Stimulated activated CD8-positive, alpha-beta memory T cell treated with anti-CD3 and anti-CD28 coated beads, Interleukin-7, amount 100 ng/mL, for 4 hours (primary cell): ENCODE results near the gene NEO1.
"Not testable (repeated sequence)": the region's sequence is repeated elsewhere in the genome, so short reads cannot be mapped to it uniquely, and the experiment has no call there.

Experiments used
- DNase-seq, 2 donors: peaks; one replicate each; pipeline ENCODE4 v3.0.0-alpha.2; 2020; ENCODE audit warnings: low read depth in 2 of 2

Gene NEO1

GRCh38 chr15:73142802-73143762 lies 90.8 kb downstream of the NEO1 start:
- DNase-seq: no peak

GRCh38 chr15:73143763-73144155 lies 91.5 kb downstream of the NEO1 start:
- DNase-seq: no peak

- no peak for DNase-seq
These were observed 94.2 kb downstream of the NEO1 start for GRCh38 chr15:73146419-73146818.

GRCh38 chr15:73150831-73151230 lies 98.6 kb downstream of the NEO1 start:
- no peak for DNase-seq

- no peak for DNase-seq
These were observed 100.8 kb downstream of the NEO1 start for GRCh38 chr15:73153024-73153423.

DNA sequence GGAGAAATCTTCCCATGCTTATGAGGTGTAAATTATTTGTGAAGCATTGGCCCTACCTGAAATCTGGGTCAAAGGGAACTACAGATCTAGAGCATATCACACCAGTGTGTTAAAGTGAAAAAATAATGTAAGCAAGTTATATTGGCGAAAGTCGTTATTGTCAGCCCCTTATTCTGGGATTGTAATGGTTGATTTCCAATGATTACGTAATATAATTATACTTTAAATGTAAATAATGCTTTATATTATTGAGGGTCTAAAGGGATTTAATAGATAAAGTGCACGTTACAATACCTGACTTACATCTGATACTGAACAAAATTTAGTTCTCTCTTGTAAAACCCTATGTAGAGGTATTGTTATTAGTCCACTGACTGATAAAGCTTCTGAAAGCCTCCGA lies 101.2 kb downstream of the NEO1 start:
- DNase-seq: no peak

DNA sequence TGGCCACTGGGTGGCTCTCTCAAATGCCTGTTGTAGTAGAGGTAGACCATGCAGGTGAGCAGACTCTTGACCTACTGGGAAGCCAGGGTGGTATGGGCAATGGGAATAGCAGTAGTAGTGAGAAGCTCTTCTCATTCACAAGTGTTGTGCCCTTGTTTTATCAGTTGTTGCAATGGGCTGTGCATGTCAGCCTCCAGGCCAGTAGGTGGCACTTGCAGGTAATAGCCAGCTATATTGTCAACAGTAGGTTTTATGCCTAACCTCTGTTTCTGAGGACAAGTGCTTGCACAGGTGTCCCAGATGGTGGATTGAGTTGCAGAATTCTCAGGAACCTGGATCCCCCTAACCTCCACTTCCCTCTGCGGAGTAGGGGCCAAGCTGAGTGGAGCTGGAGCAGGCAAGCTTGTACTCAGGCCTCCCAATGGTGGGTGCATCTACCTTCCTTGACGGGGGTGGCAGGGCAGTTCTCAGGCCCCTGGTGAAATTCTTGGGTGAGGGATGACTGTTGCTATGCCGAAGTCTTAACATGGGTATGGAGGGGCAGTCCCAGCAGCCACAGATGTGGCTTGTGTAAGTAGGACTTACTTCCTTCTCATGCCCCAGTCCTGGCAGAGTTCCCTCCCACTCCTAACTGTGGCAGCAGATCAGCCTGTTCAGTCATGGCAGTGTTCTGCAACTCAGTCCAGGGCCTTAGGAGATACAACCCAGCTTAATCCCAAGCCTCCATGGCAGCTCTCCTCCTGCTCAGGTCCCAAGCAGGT lies 104.3 kb downstream of the NEO1 start:
- DNase-seq: no peak

DNA sequence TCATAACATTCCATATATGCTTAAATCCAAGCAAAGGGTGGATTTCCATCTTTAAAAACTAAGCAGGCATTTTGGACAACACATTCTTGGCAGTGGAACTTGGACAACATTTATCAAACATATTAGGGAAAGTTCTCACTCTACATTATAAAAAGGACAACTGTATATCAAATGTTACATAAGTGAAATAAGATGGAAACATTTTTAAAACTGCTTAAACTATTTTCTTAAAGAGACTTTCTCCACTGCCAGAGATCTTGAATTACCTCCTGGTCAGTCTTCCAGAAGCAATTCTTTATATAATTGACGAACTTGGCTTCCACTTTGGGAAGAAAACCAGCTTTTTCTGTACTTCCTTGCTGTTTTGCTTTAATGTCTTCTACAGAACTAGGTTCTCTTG lies 109.3 kb downstream of the NEO1 start:
- no peak for DNase-seq

GRCh38 chr15:73165435-73165834 lies 113.2 kb downstream of the NEO1 start:
- DNase-seq: no peak

DNA sequence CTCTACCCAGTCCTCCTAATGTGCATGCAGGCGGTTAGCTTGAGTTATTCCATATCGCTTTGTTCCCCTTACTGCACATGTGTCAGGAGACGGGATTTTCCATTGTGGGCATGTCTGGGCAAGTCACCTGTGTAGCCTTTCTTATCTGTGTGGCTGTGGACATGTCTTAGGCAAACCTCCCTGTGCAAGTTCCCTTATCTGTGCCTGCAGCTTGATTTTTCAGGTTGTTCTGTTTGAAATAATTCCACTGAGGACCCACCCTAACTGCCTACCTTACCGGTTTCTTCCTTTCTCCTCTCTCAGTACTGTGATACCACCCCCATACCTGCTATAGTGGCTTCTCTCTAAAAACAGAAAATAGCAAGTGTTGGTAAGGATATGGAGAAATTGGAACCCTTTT lies 113.6 kb downstream of the NEO1 start:
- no peak for DNase-seq

DNA sequence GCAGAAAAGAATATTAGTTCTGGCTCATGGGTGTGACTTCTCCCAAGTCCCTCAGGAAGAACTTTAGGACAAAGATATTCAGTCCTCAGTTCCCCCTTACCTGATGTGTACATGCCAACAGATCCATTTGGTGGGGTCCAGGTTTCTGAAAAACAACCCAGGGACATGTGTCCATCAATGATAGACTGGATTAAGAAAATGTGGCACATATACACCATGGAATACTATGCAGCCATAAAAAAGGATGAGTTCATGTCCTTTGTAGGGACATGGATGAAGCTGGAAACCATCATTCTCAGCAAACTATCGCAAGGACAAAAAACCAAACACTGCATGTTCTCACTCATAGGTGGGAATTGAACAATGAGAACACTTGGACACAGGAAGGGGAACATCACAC lies 114.4 kb downstream of the NEO1 start:
- not testable (repeated sequence) for DNase-seq

DNA sequence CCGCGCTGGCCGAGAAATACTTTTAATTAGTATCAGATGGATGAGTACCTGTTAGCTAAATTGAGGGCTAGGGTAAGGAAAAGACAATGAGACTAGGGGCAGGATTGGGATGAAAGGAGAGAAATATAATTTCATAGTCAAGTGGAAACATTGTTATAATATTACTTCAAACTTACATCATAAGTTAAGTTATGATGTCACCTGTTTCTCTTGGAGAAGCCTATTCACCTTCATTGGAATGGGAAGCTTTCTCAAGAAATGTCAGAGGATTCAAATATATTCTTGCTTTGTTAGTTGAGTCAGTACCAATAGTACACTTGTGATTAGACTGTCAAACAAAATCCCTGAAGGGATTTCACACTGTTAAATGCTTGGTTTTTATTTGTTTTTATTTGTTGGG lies 116.2 kb downstream of the NEO1 start:
- DNase-seq: no peak

DNA sequence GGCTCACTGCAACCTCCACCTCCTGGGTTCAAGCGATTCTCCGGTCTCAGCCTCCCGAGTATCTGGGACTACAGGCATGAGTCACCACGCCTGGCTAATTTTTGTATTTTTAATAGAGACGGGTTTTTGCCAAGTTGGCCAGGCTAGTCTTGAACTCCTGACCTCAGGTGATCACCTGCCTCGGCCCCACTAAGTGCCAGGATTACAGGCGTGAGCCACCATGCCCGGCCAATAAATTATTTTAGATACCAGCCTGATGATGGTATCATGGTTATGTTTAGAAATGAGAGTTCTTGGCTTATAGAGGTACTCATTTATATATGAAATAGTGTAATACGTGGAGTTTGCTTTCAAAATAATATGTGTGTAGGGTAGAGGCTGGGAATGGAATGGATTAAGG lies 119.4 kb downstream of the NEO1 start:
- DNase-seq: no peak

GRCh38 chr15:73172508-73172907 lies 120.2 kb downstream of the NEO1 start:
- DNase-seq: no peak

DNA sequence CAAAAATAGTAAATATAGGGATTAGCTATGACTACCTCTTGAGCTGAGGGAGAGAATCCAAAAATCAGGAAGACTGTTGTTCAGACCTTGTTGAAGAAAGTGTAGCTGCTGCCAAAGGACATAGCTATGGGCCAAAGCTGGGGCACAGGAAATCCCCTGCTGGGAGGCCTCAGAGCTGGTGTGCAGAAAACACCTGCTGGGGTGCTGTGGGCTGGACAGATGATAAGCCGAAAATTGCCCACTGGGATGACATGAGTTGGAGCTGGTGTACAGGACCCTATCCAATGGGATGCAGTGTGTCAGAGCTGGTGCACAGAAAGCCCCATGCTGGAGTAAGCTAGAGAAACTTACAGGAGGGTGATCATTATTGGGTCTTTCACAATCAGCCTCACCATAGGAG lies 121.9 kb downstream of the NEO1 start:
- no peak for DNase-seq

DNA sequence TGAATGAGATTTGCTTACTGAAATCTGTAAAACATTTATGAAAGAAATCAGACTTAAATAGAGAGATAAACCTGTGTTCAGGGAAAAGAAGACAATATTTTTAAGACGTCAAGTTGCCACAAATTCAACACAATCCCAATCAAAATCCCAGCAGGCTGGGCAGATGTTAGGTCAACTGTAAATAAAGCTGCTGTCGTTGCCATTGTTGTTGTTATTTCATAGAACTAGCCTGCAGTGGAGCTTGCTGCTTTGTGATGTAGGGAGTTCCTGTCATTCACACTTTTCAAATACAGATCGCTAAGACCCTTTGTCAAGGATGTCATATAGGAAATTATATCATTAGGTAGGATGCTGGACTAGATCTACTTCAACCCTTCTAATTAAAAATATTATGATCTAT lies 123.1 kb downstream of the NEO1 start:
- DNase-seq: no peak

- DNase-seq: no peak
These were observed 124.3 kb downstream of the NEO1 start for GRCh38 chr15:73176598-73176997.

- DNase-seq: no peak
These were observed 130.8 kb downstream of the NEO1 start for GRCh38 chr15:73183071-73183470.

GRCh38 chr15:73190189-73190601 lies 137.9 kb downstream of the NEO1 start:
- DNase-seq: no peak

GRCh38 chr15:73195166-73195565 lies 142.9 kb downstream of the NEO1 start:
- DNase-seq: no peak

GRCh38 chr15:73196113-73196512 lies 143.8 kb downstream of the NEO1 start:
- no peak for DNase-seq

DNA sequence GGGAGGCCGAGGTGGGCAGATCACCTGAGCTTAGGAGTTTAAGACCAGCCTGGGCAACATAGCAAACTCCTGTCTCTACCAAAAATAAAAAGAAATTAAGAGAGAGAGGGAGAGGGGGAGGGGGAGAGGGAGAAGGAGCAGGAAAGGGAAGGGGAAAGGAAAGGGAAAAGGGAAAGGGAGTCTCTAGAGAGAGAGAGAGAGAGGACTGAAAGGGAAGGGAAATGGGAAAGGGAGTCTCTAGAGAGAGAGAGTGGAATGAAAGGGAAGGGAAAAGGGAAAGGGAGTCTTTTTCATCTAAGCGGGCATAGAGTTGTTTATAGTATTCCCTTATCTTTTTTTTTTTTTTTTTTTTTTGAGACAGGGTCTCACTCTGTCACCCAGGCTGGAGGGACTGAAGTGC lies 148.1 kb downstream of the NEO1 start:
- DNase-seq: no peak

- DNase-seq: no peak
These were observed 158.4 kb downstream of the NEO1 start for GRCh38 chr15:73210630-73211029.
